ENCODE measurements around the gene SMARCD2. TPM values are rescaled to one million over a fixed set of nuclear protein-coding genes. Genes with fewer than 3 reads are reported as not detected.
"Not testable (repeated sequence)": the region's sequence is repeated elsewhere in the genome, so short reads cannot be mapped to it uniquely, and the experiment has no call there.

SMARCD2 gene
- polyA plus RNA-seq, 4 donors, result 55.0 to 63.8 (median 57.8) TPM

- no peak for DNase-seq (ENCODE audit: low read depth in 4 of 4, low spot score in 2 of 4)
Measured at GRCh38 chr17:63816123-63816522, 26.4 kb downstream of the SMARCD2 start.

GRCh38 chr17:63809970-63810369 is 32.5 kb downstream of the SMARCD2 start:
- no peak for DNase-seq (ENCODE audit: low read depth in 4 of 4, low spot score in 2 of 4)

GRCh38 chr17:63805591-63805990 is 36.9 kb downstream of the SMARCD2 start:
- DNase-seq (ENCODE audit: low read depth in 4 of 4, low spot score in 2 of 4), result no peak

- no peak for DNase-seq (ENCODE audit: low read depth in 4 of 4, low spot score in 2 of 4)
Measured at GRCh38 chr17:63804328-63804727, 38.2 kb downstream of the SMARCD2 start.

GRCh38 chr17:63800783-63801182 is 41.7 kb downstream of the SMARCD2 start:
- no peak for DNase-seq (ENCODE audit: low read depth in 4 of 4, low spot score in 2 of 4)

GRCh38 chr17:63798572-63799106 is 43.8 kb downstream of the SMARCD2 start:
- DNase-seq (ENCODE audit: low read depth in 4 of 4, low spot score in 2 of 4), result no peak

GRCh38 chr17:63796375-63796774 is 46.1 kb downstream of the SMARCD2 start:
- DNase-seq (ENCODE audit: low read depth in 4 of 4, low spot score in 2 of 4), result not testable (repeated sequence)

GRCh38 chr17:63792055-63792729 is 50.3 kb downstream of the SMARCD2 start:
- no peak for DNase-seq (ENCODE audit: low read depth in 4 of 4, low spot score in 2 of 4)

- no peak for DNase-seq (ENCODE audit: low read depth in 4 of 4, low spot score in 2 of 4)
Measured at GRCh38 chr17:63790057-63790456, 52.4 kb downstream of the SMARCD2 start.

GRCh38 chr17:63786971-63787711 is 55.3 kb downstream of the SMARCD2 start:
- no peak for DNase-seq (ENCODE audit: low read depth in 4 of 4, low spot score in 2 of 4)

- DNase-seq (ENCODE audit: low read depth in 4 of 4, low spot score in 2 of 4), result no peak
Measured at GRCh38 chr17:63786117-63786516, 56.4 kb downstream of the SMARCD2 start.

GRCh38 chr17:63785556-63785955 is 56.9 kb downstream of the SMARCD2 start:
- DNase-seq (ENCODE audit: low read depth in 4 of 4, low spot score in 2 of 4), result no peak

GRCh38 chr17:63783522-63783921 is 59.0 kb downstream of the SMARCD2 start:
- no peak for DNase-seq (ENCODE audit: low read depth in 4 of 4, low spot score in 2 of 4)

Other genes starting within 250 kb of the SMARCD2 start
- 10 to 100 TPM; 26.7 to 30.9 (median 28.4) TPM for gene TACO1, start 241.8 kb downstream of the SMARCD2 start, polyA plus RNA-seq (ENCODE audit: insufficient read length in 4 of 4)
- gene MAP3K3, start 220.3 kb downstream of the SMARCD2 start, polyA plus RNA-seq (ENCODE audit: insufficient read length in 4 of 4), result 10 to 100 TPM; 27.5 to 34.9 (median 31.3) TPM
- gene LIMD2, start 142.6 kb downstream of the SMARCD2 start, polyA plus RNA-seq (ENCODE audit: insufficient read length in 4 of 4), result 10 to 100 TPM; 21.9 to 40.3 (median 31.8) TPM
- gene STRADA, start 100.9 kb downstream of the SMARCD2 start, polyA plus RNA-seq (ENCODE audit: insufficient read length in 4 of 4), result 10 to 100 TPM; 35.9 to 80.8 (median 54.7) TPM
- gene CCDC47, start 69.1 kb downstream of the SMARCD2 start, polyA plus RNA-seq (ENCODE audit: insufficient read length in 4 of 4), result 100 to 1,000 TPM in 3 of 4 donors, 10 to 100 TPM in 1; 86.9 to 126 (median 108) TPM
- 100 to 1,000 TPM; 125 to 212 (median 183) TPM for gene DDX42, start 68.5 kb downstream of the SMARCD2 start, polyA plus RNA-seq (ENCODE audit: insufficient read length in 4 of 4)
- gene PSMC5, start 15.3 kb downstream of the SMARCD2 start, polyA plus RNA-seq (ENCODE audit: insufficient read length in 4 of 4), result 100 to 1,000 TPM; 156 to 190 (median 181) TPM
- gene FTSJ3, start 15.0 kb downstream of the SMARCD2 start, polyA plus RNA-seq (ENCODE audit: insufficient read length in 4 of 4), result 10 to 100 TPM; 59.9 to 92.1 (median 62.6) TPM
- under 1 TPM in 2 of 4 donors, not detected in 2; 0.61 to 0.82 TPM for gene CSH2, start 31.0 kb upstream of the SMARCD2 start, polyA plus RNA-seq (ENCODE audit: insufficient read length in 4 of 4)
- gene GH2, start 39.3 kb upstream of the SMARCD2 start, polyA plus RNA-seq (ENCODE audit: insufficient read length in 4 of 4), result not detected
- 1 to 10 TPM in 1 of 4 donors, under 1 TPM in 1, not detected in 2; 0.55 to 1.8 TPM for gene CSH1, start 53.9 kb upstream of the SMARCD2 start, polyA plus RNA-seq (ENCODE audit: insufficient read length in 4 of 4)
- gene CSHL1, start 68.6 kb upstream of the SMARCD2 start, polyA plus RNA-seq (ENCODE audit: insufficient read length in 4 of 4), result not detected
- not detected for gene GH1, start 76.2 kb upstream of the SMARCD2 start, polyA plus RNA-seq (ENCODE audit: insufficient read length in 4 of 4)
- 1 to 10 TPM; 1.8 to 3.0 (median 2.9) TPM for gene CD79B, start 89.6 kb upstream of the SMARCD2 start, polyA plus RNA-seq (ENCODE audit: insufficient read length in 4 of 4)
- 1 to 10 TPM in 3 of 4 donors, under 1 TPM in 1; 0.99 to 1.3 (median 1.2) TPM for gene SCN4A, start 130.2 kb upstream of the SMARCD2 start, polyA plus RNA-seq (ENCODE audit: insufficient read length in 4 of 4)
- gene PRR29, start 155.7 kb upstream of the SMARCD2 start, polyA plus RNA-seq (ENCODE audit: insufficient read length in 4 of 4), result 1 to 10 TPM; 2.9 to 4.0 (median 3.6) TPM
- 10 to 100 TPM; 22.0 to 36.0 (median 29.4) TPM for gene ICAM2, start 177.9 kb upstream of the SMARCD2 start, polyA plus RNA-seq (ENCODE audit: insufficient read length in 4 of 4)

Data from left renal cortex interstitium (tissue), 4 donors.